Superior temporal gyrus (tissue), 1 donor: Measurements from ENCODE around the gene TMSB4X.
"Not testable (repeated sequence)": the region's sequence is repeated elsewhere in the genome, so short reads cannot be mapped to it uniquely, and the experiment has no call there.

Experiments
- DNase-seq: peaks from one replicate; pipeline ENCODE4 v3.0.0-alpha.2; 2016; ENCODE audit errors: extremely low spot score

The TMSB4X gene

DNA sequence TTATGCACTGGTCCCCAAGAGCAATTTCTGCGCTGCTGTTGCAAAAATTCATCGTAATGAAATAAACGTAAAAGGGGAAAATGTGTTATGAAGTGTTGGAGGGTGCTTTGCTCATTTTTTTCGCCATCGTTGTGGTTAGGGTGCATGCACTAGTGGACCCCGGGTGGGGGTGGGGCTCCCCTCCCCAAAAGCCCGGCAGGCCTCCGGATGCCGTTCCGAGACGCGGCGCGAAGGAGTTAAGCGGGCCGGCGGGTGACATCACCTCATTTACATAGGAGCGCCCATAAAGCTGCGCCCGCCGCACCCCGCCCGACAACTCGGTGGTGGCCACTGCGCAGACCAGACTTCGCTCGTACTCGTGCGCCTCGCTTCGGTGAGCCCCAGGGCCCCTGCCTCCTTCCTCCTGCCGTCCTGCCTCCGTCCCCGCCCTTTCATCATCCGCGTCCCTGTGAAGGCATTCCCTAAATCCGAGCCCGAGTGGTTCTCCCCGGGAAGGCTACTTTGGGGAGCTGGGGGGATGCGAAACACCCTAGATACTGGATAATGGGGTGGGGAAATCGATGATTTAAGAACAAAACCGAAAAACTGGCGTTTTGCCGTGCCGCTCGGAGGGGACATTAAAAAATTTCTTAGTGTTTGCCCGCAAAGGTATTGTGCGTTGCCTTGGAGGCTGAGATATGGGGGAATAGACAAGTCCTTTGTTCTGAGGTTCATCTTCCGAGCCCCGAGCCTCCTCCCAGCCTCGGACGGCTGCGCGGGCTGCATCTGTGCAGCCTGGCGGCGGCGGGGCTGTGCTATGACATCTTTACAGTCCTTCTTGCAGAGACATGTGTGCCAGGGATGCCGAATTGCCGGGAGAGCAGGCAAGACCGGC lies at the start of gene TMSB4X:
Gene TMSB4X, plus strand, starts transcription at position 315 of the 874 bp plus-strand sequence.
- peak; percentile 85 for DNase-seq

DNA sequence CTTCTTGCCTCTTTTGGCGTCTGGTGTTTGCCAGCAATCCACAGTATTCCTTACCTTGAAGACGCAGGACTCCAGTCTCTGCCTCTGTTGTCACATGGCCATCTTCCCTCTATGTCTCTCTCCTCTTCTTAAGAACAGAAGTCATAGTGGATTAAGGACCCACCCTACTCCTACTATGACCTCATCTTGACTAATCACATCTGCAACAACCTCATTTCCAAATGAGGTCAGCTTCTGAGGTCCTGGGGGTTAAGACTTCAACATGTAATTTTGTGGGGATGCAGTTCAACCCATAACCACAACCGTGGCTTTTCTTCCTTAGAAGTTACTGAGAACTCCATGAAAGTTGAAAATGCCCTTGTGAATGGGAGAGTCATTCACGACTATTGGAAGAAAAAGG lies 45.2 kb upstream of the TMSB4X start:
- no peak for DNase-seq

DNA sequence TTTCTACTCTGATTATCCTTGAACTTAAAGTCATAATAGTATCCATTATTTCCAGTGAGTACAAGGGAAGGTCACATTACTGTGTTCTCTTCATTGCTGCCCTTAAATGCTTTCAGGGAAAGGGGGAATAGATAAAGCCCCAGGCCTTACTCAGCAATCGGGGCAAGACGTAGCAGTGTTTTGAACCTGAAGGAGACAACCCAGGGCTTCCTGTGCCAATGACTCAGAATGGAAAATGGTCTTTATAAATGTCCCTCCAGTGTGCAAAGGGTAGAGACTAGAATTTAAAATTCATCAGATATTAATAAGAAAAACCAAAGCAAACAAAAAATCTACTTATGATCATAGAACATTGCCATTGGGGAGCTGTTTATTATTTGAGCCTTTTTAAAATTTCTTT lies 44.8 kb upstream of the TMSB4X start:
- no peak for DNase-seq

DNA sequence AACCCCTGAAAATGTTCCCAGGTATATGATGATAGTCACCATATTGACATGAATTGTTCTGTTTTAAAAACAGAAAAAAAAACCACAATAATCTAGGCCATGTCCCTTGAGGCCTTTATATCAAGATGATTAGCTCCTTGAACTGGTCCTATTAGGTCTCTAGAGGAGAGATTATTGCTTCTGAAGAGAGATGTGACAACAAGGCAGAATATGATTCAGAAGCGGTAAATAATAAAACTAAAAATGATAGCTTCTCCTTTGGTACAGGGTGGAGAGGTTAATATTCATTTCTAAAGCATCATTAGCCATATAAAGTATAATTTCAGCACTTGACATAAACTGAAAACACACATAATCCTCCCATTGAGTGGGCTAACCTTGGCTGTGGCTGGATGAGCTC lies 42.7 kb upstream of the TMSB4X start:
- DNase-seq = no peak

DNA sequence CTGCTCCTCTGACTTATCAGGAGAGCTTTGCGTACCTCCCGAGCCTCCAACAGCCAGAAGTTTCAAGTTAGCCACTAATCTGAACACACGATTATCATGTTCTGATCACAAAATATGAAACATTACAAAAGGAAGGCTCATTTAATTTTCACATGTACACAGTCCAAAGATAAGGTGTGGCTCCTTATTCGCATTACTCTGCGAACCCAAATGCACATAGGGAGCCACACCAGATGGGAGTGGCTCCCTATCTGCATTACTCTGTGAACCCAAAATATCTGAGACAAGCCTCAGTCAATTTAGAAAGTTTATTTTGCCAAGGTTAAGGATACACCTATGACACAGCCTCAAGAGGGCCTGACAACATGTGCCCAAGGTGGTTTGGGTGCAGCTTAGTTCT lies 40.1 kb upstream of the TMSB4X start:
- no peak for DNase-seq

DNA sequence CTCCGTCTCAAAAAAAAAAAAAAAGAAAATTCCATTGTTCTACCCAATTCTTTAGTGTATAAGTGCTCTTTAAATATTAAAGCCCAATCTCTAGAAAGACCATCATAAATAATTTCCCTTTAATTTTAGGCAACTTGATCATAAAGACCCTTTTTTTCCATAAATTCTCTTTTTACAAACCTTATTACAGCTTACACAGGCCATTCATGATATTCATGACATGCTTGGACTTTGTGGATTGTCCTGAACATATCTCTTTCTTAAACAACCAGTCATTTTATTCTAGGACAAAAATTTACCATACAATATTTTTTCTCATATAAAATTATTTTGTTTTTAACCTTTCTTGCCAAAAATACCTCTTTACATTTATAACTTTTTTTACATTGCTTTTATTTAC lies 38.0 kb upstream of the TMSB4X start:
- DNase-seq = no peak

DNA sequence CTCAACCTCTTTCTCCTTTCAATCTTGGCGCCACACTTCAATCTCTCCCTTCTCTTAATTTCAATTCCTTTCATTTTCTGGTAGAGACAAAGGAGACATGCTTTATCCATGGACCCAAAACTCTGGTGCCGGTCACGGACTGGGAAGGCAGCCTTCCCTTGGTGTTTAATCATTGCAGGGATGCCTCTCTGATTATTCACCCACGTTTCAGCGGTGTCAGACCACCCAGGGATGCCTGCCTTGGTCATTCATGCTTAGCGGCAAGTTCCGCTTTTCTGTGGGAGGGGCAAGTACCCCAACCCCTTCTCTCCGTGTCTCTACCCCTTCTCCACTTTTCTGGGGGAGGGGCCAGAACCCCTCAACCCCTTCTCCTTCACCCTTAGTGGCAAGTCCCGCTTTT lies 34.4 kb upstream of the TMSB4X start:
- not testable (repeated sequence) for DNase-seq

DNA sequence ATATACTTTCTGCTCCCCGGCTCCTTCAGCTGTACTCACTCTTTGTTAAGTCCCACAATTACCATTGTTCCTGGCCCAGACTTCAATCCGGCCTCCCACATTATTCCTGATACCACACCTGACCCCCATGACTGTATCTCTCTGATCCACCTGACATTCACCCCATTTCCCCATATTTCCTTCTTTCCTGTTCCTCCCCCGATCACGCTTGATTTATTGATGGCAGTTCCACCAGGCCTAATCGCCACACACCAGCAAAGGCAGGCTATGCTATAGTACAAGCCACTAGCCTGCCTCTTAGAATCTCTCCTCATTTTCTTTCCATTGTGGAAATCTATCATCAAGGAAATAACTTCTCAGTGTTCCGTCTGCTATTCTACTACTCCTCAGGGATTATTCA lies 31.3 kb upstream of the TMSB4X start:
- not testable (repeated sequence) for DNase-seq

DNA sequence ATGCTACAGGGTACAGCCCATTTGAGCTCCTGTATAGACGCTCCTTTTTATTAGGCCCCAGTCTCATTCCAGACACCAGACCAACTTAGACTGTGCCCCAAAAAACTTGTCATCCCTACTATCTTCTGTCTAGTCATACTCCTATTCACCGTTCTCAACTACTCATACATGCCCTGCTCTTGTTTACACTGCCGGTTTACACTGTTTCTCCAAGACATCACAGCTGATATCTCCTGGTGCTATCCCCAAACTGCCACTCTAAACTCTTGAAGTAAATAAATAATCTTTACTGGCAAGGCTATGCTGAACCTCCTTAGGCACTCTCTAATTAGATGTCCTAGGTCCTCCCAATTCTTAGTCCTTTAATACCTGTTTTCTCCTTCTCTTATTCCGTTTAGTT lies 30.5 kb upstream of the TMSB4X start:
- DNase-seq = not testable (repeated sequence)

DNA sequence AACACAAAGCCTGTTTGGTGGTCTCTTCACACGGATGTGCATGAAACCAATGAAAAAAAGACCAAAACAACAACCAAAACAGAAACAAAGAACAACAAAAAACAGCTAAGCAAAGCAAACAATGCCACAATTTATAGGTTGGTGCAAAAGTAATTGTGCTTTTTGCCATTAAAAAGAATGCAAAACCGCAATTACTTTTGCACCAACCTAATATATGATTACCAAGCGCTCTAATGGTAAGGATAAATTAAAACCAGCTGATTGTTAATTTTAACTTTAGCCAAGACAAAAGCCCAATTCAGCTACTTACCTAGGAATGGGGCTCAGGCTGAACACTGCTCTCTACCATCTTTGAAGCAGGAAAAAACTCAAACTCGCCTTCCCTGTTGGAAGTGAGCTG lies 29.4 kb upstream of the TMSB4X start:
- no peak for DNase-seq

DNA sequence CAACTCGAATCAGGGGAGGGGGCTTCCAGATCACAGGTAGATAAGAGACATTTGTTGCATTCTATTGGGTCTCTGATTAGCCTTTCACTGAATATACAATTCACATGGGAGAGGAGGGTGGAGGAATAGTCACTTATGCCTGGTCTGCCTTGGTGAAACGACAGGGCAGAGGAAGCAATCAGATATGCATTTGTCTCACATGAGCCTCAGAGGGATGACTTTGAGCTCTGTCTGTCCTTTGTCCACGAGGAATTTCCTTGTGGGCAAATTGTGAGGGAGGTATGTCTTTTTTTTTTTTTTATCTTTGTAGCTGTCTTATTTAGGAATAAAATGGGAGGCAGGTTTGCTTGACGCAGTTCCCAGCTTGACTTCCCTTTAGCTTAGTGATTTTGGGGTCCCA lies 28.5 kb upstream of the TMSB4X start:
- no peak for DNase-seq

DNA sequence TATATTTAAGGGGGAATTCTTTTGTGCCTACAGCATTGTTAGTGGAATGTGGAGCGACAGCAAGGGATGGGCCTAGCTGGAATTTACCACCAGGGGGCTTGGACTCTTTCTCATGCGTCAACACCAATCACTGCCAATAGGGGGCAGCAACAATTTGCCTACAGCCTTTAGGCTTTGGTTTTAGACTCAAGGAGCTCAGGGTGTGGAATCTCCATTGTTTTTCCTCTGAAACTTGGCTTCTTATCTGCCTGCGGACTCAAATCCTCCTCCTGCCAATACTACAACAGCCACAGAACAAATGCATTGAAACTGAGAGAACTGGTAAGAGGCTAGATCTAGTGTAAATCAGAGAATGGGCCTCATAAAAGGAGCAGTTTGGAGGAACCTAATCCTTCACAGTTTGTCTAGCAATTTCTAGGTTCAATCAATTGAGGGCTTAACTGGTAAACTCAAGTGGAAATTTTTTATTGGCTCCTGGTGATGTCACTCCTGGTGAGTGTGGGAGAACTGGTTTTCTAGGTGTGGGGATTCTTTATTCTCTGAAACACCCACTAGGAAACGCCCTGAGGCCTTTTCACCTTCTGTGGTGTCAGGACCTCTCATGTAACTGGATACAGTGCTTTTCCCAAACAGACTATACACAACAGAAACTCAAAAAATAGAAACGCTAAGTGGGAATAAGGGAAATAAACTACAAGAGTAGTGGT lies 27.9 kb upstream of the TMSB4X start:
- DNase-seq = peak; percentile 56

DNA sequence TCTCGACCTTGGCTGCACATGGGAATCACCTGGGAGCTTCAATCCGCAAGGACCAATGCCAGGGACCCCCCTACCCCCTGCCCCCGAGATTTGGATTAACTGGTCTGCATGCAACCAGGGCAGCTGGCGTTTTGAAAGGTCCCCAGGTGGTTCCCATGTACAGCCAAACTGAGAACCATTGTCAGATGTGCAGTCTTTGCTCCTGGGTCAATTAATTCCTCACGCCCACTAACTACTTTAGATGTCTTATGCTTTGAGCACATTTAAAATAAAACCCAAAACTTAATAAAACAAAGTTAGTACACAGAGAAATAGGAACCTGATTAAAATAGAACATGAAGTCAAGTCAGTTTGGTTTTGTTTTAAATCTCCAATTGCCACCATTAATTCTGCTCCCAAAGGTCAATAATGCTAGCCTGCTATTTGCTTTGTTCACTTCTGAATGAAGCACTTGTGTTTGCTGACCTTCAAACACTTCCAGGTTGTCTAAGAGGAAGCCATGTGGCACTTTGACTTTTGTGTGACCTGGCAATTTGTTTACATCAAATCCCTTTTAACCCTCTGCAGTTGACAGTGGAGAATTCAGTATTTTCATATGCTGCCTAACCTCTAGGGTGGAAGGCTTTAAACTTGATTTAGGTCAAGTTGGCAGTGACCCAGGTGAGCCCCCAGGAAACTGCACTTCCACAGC lies 27.2 kb upstream of the TMSB4X start:
- no peak for DNase-seq

DNA sequence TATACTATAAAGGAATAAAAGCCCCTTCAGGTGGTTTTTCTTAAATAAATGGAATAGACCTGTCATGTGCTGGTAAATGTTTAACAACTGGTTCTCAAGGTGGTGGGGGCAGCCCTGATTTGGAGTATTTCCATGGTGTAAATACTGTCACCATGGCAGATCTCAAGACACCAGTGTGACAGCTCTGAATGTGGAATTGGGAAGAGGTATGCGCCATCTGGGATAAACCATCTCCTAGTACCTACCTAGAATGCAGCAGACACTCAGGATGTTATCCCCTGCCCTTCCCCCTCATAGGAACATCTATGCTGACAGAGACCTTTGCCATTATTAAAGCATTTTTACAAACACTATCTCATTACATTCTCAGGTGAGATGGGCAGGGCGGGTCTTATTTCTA lies 26.4 kb upstream of the TMSB4X start:
- DNase-seq = no peak

DNA sequence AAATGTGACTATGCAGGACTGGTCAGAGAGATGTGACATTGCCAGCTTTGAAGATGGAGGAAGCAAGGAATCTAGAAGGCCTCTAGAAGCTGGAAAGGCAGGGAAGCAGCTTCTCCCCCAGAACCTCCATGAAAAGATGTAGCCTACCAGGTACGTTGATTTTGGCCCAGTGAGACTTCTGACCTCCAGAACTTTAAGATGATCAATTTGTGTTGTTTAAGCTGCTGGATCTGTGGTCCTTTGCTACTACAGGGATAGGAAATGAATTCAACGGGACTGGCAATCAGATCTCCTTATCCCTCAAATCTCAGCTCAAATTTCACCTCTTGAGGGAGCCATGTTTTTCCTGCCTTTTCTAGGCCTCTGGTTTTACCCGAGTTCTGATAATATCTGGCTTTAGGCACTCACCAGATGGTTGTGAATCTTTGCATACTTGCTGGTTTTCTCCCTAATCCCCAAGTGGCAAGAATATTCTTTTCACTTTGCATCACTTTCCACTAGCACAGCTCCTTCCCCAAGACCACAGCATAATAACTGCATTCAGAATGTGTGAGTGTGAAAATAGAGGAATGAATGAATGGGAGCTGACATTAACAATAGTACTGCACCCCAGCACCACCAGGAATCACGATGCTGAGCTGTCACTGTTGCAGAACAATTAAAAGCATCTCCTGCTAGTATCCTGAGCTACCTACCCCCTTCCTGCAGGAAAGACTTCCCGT lies 25.5 kb upstream of the TMSB4X start:
- DNase-seq = no peak

DNA sequence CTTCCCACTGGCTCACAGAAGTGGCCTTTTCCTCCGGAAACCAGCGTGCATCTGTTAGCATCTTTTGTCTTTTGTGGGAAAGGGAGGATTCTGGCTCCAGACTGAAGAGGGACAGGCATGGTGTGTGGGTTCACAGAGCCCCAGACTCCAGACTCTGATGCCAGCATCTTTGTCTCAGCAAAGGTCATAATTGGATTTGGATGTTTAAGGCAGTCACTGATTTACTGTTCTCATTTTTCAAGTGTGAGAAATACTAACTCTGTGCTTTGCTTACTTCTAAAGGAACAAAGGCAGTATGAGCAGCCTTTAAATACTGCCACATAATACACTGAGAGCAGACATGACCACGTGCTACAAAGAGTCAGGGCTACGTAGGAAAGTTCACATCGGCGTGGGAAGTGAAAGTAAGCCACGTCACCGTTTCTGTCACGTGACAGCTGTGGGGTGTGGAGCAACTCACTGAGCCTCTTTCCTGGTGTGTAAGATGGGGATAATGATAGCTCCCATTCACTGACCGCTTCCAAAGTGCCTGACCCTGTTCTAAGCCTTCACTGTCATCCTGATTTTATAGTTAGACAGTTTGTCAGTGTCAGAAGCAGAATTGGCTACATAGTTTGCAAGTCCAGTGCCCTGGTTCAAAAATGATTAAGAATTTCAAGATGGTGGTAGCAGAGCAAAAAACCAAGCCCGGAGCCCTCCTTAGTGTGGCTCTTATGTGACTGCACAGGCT lies 24.8 kb upstream of the TMSB4X start:
- DNase-seq = peak; percentile 83

DNA sequence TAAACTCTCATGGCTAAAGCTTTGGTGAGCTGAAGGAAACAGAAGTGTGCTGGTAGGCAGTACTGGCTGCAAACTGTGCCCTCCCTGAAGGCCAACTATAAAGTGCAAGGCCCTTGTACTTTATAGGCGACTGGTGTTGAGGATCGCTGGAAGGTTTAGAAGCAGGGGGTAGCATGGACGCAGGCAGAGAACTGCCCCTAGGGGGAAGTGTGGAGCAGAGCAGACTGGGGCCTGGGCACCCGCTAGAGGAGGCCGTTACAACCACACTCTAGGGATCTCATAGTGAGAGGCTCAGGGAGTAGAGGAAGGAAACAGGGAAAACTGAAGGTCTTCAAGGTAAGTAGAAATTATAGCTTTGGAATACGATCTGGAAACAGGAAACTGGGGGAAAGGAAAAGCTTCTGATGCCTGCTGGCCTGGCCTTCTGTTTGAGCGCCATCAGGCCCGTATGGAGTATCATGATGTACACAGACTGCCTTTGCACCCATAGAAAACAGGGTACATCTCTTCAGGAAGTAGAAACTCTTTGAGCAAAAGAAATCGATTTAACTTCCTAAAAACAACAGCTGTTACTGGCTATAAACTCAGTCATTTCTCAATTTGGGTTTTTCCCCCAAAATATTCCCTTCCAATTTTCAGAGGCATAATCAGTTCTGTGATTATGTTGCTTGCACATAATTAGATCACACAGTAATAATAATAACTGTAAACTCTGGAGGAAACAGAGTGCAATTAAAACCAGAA lies 23.9 kb upstream of the TMSB4X start:
- no peak for DNase-seq

DNA sequence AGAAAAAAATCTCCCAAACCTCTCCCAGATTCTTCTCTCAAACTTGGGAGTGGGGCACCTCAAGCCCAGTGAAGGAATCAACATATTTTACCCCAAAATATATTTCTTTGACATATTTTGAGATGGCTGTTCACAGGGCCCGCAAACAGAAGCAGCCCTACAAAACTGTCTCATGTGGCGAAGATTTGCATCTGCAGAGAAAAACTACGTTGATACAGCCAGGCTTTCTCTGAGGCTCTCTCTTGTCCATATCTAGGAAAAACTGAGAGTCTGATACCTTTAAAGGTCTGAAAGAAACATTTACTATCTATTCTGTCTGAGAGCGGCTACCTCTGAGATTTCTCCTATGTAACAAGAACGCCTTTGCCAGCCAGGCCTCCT lies 23.3 kb upstream of the TMSB4X start:
- DNase-seq = no peak

DNA sequence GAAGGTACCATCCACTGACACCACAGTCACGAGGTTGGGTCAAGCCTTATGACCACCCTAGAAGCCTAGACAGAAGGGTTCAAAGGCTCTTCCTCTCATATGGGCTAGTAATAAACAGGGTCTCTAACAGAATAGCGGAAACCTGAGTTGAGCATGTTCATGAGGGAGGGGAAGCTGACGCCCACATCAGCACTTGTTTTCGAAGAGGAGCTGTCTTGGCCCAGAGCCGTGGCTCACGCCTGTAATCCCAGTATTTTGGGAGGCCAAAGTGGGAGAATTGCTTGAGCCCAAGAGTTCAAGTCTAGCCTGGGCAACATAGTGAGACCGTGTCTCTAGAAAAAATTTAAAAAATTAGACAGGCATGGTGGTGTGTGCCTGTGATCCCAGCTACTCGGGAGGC lies 21.5 kb upstream of the TMSB4X start:
- no peak for DNase-seq

DNA sequence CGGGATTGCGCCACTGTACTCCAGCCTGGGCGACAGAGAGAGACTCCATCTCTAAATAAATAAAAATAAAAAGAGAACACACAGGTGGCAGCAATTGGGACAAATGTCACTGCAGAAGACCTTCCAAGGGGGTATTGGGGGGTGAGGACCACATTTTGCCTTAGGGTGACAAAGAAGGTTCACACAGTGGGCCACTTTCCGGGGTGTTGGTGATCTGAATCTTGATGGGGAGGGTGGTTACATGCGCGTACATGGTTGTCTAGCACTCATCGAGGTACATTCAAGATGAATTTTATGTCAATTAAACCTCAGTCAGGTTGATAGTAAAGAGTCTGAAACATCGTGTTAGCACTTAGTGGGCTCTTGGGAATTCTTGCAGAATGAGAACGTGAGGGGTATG lies 20.5 kb upstream of the TMSB4X start:
- no peak for DNase-seq

DNA sequence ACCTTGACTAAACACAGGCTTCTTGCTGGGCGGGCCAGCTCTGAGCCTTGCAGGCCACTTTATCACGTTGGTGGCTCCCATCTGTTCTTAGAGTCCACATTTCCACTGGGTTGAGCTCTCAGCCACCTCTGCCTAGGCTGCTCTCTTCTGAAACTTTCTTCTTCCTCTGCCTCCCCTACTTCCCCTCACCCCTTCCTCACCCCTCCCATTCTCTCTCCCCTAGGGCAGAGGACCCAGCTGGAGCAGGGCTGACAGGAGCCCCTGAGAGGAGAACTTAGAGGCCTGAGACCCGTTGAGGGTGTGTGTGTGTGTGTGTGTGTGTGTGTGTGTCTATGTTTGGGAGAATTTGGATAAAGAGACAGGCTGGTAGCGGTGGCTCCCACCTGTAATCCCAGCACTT lies 19.9 kb upstream of the TMSB4X start:
- DNase-seq = no peak
